Measurements from ENCODE around the gene HNRNPA1.
"Not testable (repeated sequence)": the region's sequence is repeated elsewhere in the genome, so short reads cannot be mapped to it uniquely, and the experiment has no call there.

The HNRNPA1 gene

GRCh38 chr12:54276368-54276767 is 4.2 kb upstream of the HNRNPA1 start:
- DNase-seq (ENCODE audit: low read depth in 2 of 2), result no peak

GRCh38 chr12:54277823-54278276 is 2.7 kb upstream of the HNRNPA1 start:
- no peak for DNase-seq (ENCODE audit: low read depth in 2 of 2)

DNA sequence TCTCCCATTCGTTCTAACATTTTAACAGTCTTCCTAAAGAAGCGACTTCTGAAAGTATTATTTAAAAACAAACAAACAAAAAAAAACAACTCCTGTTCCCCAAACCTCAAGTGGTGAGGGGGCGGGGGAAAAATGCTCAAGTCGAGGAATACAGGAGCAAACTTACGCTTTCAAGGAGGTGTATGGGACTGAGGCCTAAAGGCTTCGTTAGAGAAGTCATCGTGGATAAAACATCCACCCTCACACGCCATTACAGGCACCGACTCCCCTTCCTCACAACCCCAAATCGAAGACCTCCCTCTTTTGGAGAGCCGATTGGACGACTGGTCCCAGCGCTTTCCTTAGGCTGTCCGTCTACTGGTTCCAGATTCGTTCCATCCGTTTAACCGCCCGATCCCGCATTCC is 1.3 kb upstream of the HNRNPA1 start:
- no peak for DNase-seq (ENCODE audit: low read depth in 2 of 2)

GRCh38 chr12:54279632-54280467 is 676 bp upstream of the HNRNPA1 start, which contains the start of gene CBX5:
Gene CBX5 (minus strand): TSS chr12:54280122. CDS start chr12:54257650, 22,472 bp downstream.
- peak; percentile 98 for DNase-seq (ENCODE audit: low read depth in 2 of 2)

DNA sequence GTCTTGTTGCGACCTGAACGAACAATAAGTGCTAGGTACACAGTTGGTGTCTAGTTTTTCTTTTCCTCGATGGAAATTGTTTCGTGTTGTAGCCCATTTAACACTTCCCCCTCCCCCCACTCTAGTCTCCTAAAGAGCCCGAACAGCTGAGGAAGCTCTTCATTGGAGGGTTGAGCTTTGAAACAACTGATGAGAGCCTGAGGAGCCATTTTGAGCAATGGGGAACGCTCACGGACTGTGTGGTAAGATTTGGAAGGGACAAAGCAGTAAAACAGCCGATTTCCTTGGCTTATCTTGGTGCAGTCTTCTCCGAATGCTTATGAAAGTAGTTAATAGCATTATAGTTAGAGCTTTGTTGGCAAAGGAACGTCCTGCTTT is 724 bp downstream of the HNRNPA1 start:
- not testable (repeated sequence) for DNase-seq (ENCODE audit: low read depth in 2 of 2)

GRCh38 chr12:54281694-54282093 is 1.2 kb downstream of the HNRNPA1 start:
- DNase-seq (ENCODE audit: low read depth in 2 of 2), result not testable (repeated sequence)

DNA sequence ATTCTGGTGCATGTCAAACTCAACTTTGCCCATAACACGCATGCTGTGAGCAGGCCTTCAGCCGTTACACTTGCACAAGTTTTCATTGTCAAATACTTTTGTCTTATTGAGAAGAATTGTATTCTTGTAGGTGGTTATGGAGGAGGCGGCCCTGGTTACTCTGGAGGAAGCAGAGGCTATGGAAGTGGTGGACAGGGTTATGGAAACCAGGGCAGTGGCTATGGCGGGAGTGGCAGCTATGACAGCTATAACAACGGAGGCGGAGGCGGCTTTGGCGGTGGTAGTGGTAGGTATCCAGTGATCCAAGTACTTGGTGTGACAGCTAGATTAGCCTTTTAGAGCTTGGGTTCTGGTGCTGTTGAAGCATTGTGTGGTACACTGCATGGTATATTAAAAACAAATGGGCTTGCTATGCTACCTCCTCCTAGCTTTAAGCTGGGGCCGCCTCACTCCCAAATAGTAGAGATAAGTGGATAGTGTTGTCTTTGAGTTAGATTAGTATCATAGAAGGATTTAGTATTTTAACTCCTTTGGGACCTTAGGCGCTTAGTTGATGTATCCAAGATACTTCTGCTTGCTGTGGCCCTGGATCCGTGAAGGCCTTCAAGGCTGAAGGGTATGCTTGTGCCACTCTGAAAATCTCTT is 2.5 kb downstream of the HNRNPA1 start:
- peak in 1 of 2 donors; percentile 30 for DNase-seq (ENCODE audit: low read depth in 2 of 2)

DNA sequence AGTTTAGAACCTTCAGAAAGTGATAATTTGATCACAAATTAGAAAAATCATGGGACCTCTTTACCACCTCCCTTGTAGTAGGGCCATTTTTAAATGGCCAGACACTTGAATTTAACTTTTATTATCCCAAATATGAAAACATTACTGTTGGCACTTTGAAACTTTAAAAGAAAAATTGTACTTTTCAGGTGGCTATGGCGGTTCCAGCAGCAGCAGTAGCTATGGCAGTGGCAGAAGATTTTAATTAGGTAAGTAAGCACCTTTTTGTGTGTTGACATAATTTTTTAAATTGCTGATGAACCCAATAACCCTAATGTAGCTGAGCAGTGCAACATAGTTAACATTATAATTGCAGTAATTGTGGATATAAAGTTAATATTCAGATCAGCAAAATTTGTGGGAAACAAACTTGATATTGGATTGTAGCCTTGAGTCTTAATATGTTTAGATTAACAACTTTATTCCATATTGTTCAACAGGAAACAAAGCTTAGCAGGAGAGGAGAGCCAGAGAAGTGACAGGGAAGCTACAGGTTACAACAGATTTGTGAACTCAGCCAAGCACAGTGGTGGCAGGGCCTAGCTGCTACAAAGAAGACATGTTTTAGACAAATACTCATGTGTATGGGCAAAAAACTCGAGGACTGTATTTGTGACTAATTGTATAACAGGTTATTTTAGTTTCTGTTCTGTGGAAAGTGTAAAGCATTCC is 3.7 kb downstream of the HNRNPA1 start:
- not testable (repeated sequence) for DNase-seq (ENCODE audit: low read depth in 2 of 2)

- DNase-seq (ENCODE audit: low read depth in 2 of 2), result no peak
These were observed 4.9 kb downstream of the HNRNPA1 start for GRCh38 chr12:54285150-54286041.

- DNase-seq (ENCODE audit: low read depth in 2 of 2), result no peak
These were observed 5.8 kb downstream of the HNRNPA1 start for GRCh38 chr12:54286042-54287030.

- DNase-seq (ENCODE audit: low read depth in 2 of 2), result no peak
These were observed 7.0 kb downstream of the HNRNPA1 start for GRCh38 chr12:54287261-54288157.

DNA sequence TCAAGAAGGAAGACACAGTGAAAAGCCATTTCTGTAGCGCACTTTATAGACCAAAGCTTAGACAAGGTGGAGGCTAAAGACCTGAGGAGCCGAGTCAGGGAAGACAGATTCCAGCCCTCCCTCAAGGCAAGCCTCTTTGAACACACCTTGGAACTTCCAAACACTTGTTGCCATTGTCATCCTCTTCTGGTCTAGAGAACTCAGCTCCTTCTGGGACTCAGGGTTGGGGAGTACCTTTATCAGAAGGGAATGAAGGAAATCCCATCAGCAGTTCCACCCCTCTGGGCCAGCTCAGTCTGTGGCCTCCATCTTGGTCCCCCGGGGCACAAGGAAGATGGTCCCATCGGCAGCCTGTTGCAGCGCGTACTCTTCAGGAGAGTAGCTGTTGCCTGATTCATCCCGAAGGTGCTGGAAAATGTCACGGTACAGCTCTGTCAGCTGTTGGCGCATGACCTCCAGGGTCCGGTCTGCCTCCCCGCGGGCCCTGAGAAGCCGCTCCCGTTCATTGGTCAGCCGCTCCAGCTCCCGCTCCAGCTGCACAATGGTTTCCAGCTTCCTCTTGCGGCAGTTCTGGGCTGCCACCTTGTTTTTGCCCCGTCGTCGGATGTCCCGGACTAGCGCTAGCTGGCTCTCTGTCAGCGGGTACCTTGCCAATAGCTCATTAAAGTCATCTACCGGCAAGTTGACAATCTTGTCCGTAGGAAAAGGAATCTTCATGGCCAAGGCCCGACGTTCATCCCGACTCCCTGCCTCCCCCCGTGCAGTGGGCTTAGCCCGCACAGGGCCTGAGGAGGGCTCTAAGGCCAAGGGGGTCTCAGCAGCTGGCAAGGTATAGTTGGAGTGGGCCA is 11.8 kb downstream of the HNRNPA1 start:
- DNase-seq (ENCODE audit: low read depth in 2 of 2), result no peak

GRCh38 chr12:54292931-54293241 is 12.4 kb downstream of the HNRNPA1 start:
- DNase-seq (ENCODE audit: low read depth in 2 of 2), result no peak

DNA sequence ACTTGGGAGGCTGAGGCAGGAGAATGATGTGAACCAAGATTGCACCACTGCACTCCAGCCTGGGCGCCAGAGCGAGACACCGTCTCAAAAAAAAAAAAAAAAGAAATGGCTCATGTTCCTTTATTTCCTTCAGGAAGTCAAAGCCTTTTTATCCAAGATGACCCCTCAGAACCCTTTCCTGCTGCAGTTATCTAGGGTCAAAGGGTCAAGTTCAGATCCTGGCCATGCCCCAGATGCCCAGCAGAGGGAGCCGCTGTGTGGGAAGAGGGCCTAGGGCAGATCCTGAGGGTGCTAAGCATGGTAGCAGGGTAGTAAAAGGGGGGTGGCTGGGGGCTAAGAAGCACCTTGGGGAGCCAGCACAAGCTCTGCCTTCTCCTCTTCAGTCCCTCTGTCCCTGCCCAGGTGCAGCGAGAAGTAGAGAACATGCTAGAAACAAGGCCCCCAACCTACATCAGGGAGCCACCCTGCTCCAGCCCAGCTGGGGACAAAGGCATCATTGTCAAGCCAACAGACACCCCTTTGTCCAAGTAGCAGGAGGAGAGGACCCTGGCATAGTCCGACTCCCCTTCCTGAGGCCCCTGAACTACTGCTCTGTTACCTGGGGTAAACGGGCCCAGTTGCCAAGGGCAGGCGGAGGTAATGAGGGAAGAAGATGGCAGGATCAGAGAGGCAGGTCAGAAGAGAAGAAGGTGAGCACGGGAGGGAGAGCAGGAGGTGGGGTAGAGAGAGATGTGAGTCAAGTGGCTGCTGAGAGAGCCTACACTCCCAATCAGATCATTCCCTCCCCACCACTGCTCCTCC is 13.8 kb downstream of the HNRNPA1 start:
- peak; percentile 55 to 64 for DNase-seq (ENCODE audit: low read depth in 2 of 2)

DNA sequence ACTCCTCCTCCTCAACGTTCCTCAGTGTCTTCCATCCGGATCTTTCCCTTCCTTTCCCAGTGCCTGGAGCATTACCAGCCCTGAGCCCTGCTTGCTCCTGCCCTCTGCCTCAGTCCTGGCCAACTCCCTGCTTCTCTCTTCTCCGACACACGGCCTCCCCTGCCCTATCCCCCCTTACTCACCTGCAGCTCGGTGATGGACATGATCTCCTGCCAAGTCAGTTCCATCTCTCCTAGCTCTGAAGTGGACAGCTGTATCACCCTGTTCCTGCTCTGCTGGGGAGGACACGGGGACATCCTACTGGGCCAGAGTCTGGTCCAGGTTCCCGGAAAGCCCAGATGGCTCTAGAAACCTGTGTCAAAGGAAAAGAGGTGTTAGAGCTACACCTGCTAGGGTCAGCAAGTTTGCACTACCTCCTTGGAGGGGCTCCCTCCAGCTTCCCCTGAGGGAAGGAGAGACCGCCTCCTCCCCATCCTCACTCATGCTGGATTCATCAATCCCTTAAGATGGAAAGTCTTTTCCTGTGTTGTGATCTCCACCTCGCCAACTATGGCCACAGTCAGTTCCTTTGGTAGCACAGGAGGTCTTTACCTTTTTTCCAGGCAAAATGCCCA is 14.5 kb downstream of the HNRNPA1 start:
- no peak for DNase-seq (ENCODE audit: low read depth in 2 of 2)

GRCh38 chr12:54296393-54297099 is 16.0 kb downstream of the HNRNPA1 start:
- no peak for DNase-seq (ENCODE audit: low read depth in 2 of 2)

All from stimulated activated CD4-positive, alpha-beta T cell treated with anti-CD3 and anti-CD28 coated beads, Interleukin-4, amount 100 ng/mL, for 48 hours (primary cell).